NAMALWA (cell line): ENCODE results near the gene THSD4.

Experiments
- DNase-seq: peaks from one replicate; pipeline ENCODE4 v3.0.0-alpha.2; 2015; ENCODE audit warnings: low spot score

Gene THSD4

GRCh38 chr15:71628988-71629770 lies 513.9 kb downstream of the THSD4 start:
- DNase-seq: no peak

GRCh38 chr15:71629781-71630474 lies 514.7 kb downstream of the THSD4 start:
- no peak for DNase-seq

GRCh38 chr15:71630475-71630809 lies 515.2 kb downstream of the THSD4 start:
- DNase-seq: no peak

GRCh38 chr15:71632576-71633195 lies 517.4 kb downstream of the THSD4 start:
- no peak for DNase-seq

- DNase-seq: no peak
Observed at GRCh38 chr15:71634820-71635560, 519.7 kb downstream of the THSD4 start.

- DNase-seq: no peak
Observed at GRCh38 chr15:71635735-71636134, 520.5 kb downstream of the THSD4 start.

GRCh38 chr15:71638876-71639275 lies 523.6 kb downstream of the THSD4 start:
- DNase-seq: peak; percentile 11

GRCh38 chr15:71639471-71639870 lies 524.2 kb downstream of the THSD4 start:
- DNase-seq: no peak

- no peak for DNase-seq
Observed at GRCh38 chr15:71643918-71644317, 528.6 kb downstream of the THSD4 start.

GRCh38 chr15:71646767-71647486 lies 531.7 kb downstream of the THSD4 start:
- DNase-seq: no peak

GRCh38 chr15:71647487-71647808 lies 532.2 kb downstream of the THSD4 start:
- DNase-seq: no peak

- DNase-seq: no peak
Observed at GRCh38 chr15:71648095-71648494, 532.8 kb downstream of the THSD4 start.

GRCh38 chr15:71649894-71650293 lies 534.6 kb downstream of the THSD4 start:
- DNase-seq: no peak

- no peak for DNase-seq
Observed at GRCh38 chr15:71650603-71651002, 535.3 kb downstream of the THSD4 start.

GRCh38 chr15:71651750-71652186 lies 536.5 kb downstream of the THSD4 start:
- peak; percentile 58 for DNase-seq

GRCh38 chr15:71654042-71654719 lies 538.9 kb downstream of the THSD4 start:
- no peak for DNase-seq

- no peak for DNase-seq
Observed at GRCh38 chr15:71654720-71655174, 539.5 kb downstream of the THSD4 start.

- DNase-seq: no peak
Observed at GRCh38 chr15:71656425-71656824, 541.2 kb downstream of the THSD4 start.

- no peak for DNase-seq
Observed at GRCh38 chr15:71657141-71657540, 541.9 kb downstream of the THSD4 start.

- no peak for DNase-seq
Observed at GRCh38 chr15:71658036-71658435, 542.8 kb downstream of the THSD4 start.
